ENCODE measurements around the gene MLPH. TPM values are rescaled to one million over a fixed set of nuclear protein-coding genes. Genes with fewer than 3 reads are reported as not detected.

MLPH gene
- total and polyA plus RNA-seq, 2 of the 4 experiments (the other 2 are of a cell fraction): 13.8 to 21.6 TPM

DNA sequence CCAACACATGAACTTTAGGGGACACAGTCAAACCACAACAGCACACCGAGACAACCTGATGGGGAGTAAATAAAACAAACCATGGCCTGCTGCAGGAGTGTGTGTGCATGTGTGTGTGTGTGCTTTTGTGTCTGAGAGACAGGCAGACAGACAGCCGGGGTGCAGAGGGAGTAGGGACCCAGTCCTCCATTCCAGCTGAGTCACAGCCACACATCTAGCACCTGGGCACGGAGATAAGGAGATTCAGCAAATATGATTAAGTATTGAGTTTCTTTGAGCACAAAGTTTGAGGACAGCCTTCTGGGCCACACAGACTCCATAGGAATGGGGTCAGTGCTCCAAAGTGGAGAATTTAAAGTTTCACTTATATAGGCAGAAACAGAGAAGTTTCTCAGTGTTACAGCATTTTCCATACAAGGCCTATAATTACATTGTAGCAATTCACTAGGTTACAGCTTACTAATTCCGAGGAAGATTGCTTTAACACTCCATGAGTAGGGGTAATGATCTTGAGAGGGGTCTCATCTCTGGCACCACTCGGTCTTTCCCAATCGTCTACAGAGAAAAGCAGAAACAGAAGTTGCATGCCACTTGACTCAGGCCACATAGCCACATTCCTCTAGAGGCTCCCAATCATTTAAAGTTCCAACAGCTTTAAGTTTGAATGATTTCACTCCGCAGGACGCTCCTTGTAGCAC is 48.5 kb downstream of the MLPH start:
- no peak for TF ChIP-seq FOS (IDR thresholded peaks at IDR 0.05; ENCODE audit: low read depth, low read length)
- TF ChIP-seq POLR2A (IDR thresholded peaks at IDR 0.05; ENCODE audit: low read depth, low read length): no peak
- no peak for TF ChIP-seq MXI1 (IDR thresholded peaks at IDR 0.05; ENCODE audit: borderline replicate concordance, low read depth, low read length)
- TF ChIP-seq RFX5 (IDR thresholded peaks at IDR 0.05; ENCODE audit: low read depth, low read length): no peak
- TF ChIP-seq CEBPB (IDR thresholded peaks at IDR 0.05; ENCODE audit: low read depth, low read length): no peak
- no peak for TF ChIP-seq MAZ (IDR thresholded peaks at IDR 0.05; ENCODE audit: borderline replicate concordance, low read depth, low read length)
- TF ChIP-seq, protein P1, sequence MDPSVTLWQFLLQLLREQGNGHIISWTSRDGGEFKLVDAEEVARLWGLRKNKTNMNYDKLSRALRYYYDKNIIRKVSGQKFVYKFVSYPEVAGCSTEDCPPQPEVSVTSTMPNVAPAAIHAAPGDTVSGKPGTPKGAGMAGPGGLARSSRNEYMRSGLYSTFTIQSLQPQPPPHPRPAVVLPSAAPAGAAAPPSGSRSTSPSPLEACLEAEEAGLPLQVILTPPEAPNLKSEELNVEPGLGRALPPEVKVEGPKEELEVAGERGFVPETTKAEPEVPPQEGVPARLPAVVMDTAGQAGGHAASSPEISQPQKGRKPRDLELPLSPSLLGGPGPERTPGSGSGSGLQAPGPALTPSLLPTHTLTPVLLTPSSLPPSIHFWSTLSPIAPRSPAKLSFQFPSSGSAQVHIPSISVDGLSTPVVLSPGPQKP (IDR thresholded peaks at IDR 0.05; ENCODE audit: borderline replicate concordance, low read depth, low read length): no peak
- TF ChIP-seq, protein P2, sequence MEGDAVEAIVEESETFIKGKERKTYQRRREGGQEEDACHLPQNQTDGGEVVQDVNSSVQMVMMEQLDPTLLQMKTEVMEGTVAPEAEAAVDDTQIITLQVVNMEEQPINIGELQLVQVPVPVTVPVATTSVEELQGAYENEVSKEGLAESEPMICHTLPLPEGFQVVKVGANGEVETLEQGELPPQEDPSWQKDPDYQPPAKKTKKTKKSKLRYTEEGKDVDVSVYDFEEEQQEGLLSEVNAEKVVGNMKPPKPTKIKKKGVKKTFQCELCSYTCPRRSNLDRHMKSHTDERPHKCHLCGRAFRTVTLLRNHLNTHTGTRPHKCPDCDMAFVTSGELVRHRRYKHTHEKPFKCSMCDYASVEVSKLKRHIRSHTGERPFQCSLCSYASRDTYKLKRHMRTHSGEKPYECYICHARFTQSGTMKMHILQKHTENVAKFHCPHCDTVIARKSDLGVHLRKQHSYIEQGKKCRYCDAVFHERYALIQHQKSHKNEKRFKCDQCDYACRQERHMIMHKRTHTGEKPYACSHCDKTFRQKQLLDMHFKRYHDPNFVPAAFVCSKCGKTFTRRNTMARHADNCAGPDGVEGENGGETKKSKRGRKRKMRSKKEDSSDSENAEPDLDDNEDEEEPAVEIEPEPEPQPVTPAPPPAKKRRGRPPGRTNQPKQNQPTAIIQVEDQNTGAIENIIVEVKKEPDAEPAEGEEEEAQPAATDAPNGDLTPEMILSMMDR (conservative IDR thresholded peaks at IDR 0.05; ENCODE audit: low read depth, low read length): no peak
- no peak for TF ChIP-seq MAFK (IDR thresholded peaks at IDR 0.05; ENCODE audit: low read depth, low read length)
- Histone ChIP-seq H2BK15ac (ENCODE audit: low read depth, low read length) (no peak overlapping the region), H3K79me1 (ENCODE audit: low read depth in 1 of 2, low read length in 2 of 2) (no peaks in the 10 kb centered on the region; a peak in 1 of 4 replicates), H4K8ac (ENCODE audit: low read depth in 2 of 2, low read length in 2 of 2) (no peak overlapping the region), H2BK20ac (ENCODE audit: low read depth, low read length) (no peak overlapping the region), H3K4me2 (ENCODE audit: low read depth, low read length) (no peak overlapping the region), H4K20me1 (ENCODE audit: insufficient read depth, low read length) (no peaks in the 10 kb centered on the region; the same call in 1 of the 2 replicates), H3K27me3 (ENCODE audit: control insufficient read depth, insufficient read depth, low read length) (no peaks in the 10 kb centered on the region), H4K91ac (ENCODE audit: insufficient read depth, low read depth, low read length) (no peak overlapping the region), H2AK9ac (replicated peaks; ENCODE audit: low read depth, low read length, poor library complexity) (no peak overlapping the region), H3K36me3 (ENCODE audit: control insufficient read depth, insufficient read depth, low read length) (no peaks in the 10 kb centered on the region), H3K9ac (ENCODE audit: low read depth, low read length) (no peak overlapping the region), H2AFZ (replicated peaks; ENCODE audit: low read length, poor library complexity) (no peak overlapping the region), H3K9me3 (ENCODE audit: control insufficient read depth, insufficient read depth, low read length) (no peaks in the 10 kb centered on the region), H4K5ac (ENCODE audit: low read depth, low read length) (no peak overlapping the region), H3K18ac (ENCODE audit: low read depth, low read length) (no peak overlapping the region), H3K56ac (ENCODE audit: extremely low read depth, insufficient read depth, low read length) (no peak overlapping the region), H3K4me1 (ENCODE audit: control insufficient read depth, insufficient read depth, low read length) (no peaks in the 10 kb centered on the region), H3K4ac (ENCODE audit: low read depth, low read length) (no peak overlapping the region), H3K23ac (ENCODE audit: low read depth, low read length) (no peak overlapping the region), H3K27ac (ENCODE audit: insufficient read depth, low read length) (no peak overlapping the region), H3K4me3 (ENCODE audit: insufficient read depth, low read depth, low read length) (no peak overlapping the region), H3K14ac (replicated peaks; ENCODE audit: low read depth, low read length) (no peak overlapping the region), H2AK5ac (ENCODE audit: low read depth, low read length) (no peak overlapping the region), H2BK5ac (ENCODE audit: low read depth, low read length, poor library complexity, severe bottlenecking) (no peak overlapping the region), H2BK120ac (ENCODE audit: low read depth, low read length) (no peak overlapping the region), H3K9me1 (ENCODE audit: insufficient read depth, low read length) (peaks cover 11% of the 10 kb centered on the region)
- dilution Hi-C loops (cut with HindIII; ENCODE audit: low sequenced_read_pairs, unreplicated experiment) (no loop called here), in situ Hi-C loops (cut with MboI; ENCODE audit: low sequenced_read_pairs) (no loop called here), intact Hi-C loops (cut with micrococcal nuclease) (no loop called here)
- ChIA-PET POLR2A (ENCODE audit: unreplicated experiment) (no interaction called here), CTCF (interaction anchor here (1.7 kb wide), 1 partner anchor 23 kb away, joined by 4 read pairs; no protein-coding TSS in a partner anchor)
- ATAC-seq (ENCODE audit: low read depth) (no peak), DNase-seq (no peak)
- BruUV-seq (replicated peaks): no TSS peak
- WGBS, 2 experiments (ENCODE audit: extremely low coverage in 2 of 2, insufficient read length in 1 of 2): 100% methylated on average over 2 of the region's 8 CpGs; no CpG with 5 or more reads in 1 of the 2 experiments

Measured in IMR-90 (cell line).